ENCODE measurements around the gene ANKHD1. TPM values are rescaled to one million over a fixed set of nuclear protein-coding genes. Genes with fewer than 3 reads are reported as not detected.
A peak's percentile ranks its signal among the peaks of the same experiment; 100 is the strongest.

ANKHD1 gene
- total and polyA plus RNA-seq, 9 of the 15 experiments (the other 6 are each of a cell fraction or from before 2014, with no cell fraction given) = 38.9 to 138 (median 78.7) TPM

DNA sequence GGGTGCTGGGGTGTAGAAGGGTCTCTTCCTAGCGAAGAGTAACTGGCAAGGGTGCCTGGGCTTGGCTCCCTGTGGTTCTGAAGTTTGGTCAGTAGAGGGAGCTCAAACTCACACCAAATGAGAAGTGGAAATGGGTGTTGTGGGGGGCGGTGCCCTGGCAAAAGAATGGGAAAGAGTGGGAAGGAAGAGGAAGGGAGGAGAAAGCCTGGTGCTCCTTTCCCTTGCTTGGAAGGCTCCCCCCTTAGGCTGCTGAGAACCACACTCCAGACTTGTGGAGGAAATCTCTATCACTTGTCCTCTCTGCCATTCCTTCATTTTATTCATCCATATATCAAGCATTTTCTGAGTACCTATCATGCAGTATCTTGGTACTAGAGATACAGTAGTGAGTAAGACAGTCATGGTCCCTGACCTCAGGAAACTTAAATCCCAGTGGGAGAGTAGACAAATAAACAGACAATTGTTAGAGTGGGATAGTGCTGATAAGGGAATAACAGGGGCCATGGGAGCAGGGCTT is 28.6 kb upstream of the ANKHD1 start (continued):
- TF ChIP-seq CC2D1A (IDR thresholded peaks at IDR 0.05) (peak; percentile 71; the same call in 1 of the 2 replicates), KLF13 (tag; IDR thresholded peaks at IDR 0.05; ENCODE audit: borderline replicate concordance, low read depth) (0 out of 2 replicates have a peak, but pooled peaks have one; percentile 19), BMI1 (IDR thresholded peaks at IDR 0.05; ENCODE audit: low read length) (no peak), HNRNPH1 (optimal IDR thresholded peaks at IDR 0.05; ENCODE audit: low read depth, low read length) (no peak), TEAD1 (CRISPR knock-in tag; IDR thresholded peaks at IDR 0.05) (no peak), PHB2 (IDR thresholded peaks at IDR 0.05; ENCODE audit: low read depth) (no peak), SPI1 (IDR thresholded peaks at IDR 0.05; ENCODE audit: borderline replicate concordance, low read depth, low read length) (peak; percentile 48; the same call in 1 of the 2 replicates), BRD4 (IDR thresholded peaks at IDR 0.05) (no peak)
- TF ChIP-seq, protein P1, sequence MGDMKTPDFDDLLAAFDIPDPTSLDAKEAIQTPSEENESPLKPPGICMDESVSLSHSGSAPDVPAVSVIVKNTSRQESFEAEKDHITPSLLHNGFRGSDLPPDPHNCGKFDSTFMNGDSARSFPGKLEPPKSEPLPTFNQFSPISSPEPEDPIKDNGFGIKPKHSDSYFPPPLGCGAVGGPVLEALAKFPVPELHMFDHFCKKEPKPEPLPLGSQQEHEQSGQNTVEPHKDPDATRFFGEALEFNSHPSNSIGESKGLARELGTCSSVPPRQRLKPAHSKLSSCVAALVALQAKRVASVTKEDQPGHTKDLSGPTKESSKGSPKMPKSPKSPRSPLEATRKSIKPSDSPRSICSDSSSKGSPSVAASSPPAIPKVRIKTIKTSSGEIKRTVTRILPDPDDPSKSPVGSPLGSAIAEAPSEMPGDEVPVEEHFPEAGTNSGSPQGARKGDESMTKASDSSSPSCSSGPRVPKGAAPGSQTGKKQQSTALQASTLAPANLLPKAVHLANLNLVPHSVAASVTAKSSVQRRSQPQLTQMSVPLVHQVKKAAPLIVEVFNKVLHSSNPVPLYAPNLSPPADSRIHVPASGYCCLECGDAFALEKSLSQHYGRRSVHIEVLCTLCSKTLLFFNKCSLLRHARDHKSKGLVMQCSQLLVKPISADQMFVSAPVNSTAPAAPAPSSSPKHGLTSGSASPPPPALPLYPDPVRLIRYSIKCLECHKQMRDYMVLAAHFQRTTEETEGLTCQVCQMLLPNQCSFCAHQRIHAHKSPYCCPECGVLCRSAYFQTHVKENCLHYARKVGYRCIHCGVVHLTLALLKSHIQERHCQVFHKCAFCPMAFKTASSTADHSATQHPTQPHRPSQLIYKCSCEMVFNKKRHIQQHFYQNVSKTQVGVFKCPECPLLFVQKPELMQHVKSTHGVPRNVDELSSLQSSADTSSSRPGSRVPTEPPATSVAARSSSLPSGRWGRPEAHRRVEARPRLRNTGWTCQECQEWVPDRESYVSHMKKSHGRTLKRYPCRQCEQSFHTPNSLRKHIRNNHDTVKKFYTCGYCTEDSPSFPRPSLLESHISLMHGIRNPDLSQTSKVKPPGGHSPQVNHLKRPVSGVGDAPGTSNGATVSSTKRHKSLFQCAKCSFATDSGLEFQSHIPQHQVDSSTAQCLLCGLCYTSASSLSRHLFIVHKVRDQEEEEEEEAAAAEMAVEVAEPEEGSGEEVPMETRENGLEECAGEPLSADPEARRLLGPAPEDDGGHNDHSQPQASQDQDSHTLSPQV (IDR thresholded peaks at IDR 0.05) = no peak
- TF ChIP-seq, protein P2, sequence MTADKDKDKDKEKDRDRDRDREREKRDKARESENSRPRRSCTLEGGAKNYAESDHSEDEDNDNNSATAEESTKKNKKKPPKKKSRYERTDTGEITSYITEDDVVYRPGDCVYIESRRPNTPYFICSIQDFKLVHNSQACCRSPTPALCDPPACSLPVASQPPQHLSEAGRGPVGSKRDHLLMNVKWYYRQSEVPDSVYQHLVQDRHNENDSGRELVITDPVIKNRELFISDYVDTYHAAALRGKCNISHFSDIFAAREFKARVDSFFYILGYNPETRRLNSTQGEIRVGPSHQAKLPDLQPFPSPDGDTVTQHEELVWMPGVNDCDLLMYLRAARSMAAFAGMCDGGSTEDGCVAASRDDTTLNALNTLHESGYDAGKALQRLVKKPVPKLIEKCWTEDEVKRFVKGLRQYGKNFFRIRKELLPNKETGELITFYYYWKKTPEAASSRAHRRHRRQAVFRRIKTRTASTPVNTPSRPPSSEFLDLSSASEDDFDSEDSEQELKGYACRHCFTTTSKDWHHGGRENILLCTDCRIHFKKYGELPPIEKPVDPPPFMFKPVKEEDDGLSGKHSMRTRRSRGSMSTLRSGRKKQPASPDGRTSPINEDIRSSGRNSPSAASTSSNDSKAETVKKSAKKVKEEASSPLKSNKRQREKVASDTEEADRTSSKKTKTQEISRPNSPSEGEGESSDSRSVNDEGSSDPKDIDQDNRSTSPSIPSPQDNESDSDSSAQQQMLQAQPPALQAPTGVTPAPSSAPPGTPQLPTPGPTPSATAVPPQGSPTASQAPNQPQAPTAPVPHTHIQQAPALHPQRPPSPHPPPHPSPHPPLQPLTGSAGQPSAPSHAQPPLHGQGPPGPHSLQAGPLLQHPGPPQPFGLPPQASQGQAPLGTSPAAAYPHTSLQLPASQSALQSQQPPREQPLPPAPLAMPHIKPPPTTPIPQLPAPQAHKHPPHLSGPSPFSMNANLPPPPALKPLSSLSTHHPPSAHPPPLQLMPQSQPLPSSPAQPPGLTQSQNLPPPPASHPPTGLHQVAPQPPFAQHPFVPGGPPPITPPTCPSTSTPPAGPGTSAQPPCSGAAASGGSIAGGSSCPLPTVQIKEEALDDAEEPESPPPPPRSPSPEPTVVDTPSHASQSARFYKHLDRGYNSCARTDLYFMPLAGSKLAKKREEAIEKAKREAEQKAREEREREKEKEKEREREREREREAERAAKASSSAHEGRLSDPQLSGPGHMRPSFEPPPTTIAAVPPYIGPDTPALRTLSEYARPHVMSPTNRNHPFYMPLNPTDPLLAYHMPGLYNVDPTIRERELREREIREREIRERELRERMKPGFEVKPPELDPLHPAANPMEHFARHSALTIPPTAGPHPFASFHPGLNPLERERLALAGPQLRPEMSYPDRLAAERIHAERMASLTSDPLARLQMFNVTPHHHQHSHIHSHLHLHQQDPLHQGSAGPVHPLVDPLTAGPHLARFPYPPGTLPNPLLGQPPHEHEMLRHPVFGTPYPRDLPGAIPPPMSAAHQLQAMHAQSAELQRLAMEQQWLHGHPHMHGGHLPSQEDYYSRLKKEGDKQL (CRISPR knock-in tag; IDR thresholded peaks at IDR 0.05; ENCODE audit: borderline replicate concordance) = no peak
- TF ChIP-seq, protein P3, sequence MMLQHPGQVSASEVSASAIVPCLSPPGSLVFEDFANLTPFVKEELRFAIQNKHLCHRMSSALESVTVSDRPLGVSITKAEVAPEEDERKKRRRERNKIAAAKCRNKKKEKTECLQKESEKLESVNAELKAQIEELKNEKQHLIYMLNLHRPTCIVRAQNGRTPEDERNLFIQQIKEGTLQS (IDR thresholded peaks at IDR 0.05) = no peak
- TF ChIP-seq, protein P3 (CRISPR knock-in tag; conservative IDR thresholded peaks at IDR 0.05) = no peak
- TF ChIP-seq, protein P4, sequence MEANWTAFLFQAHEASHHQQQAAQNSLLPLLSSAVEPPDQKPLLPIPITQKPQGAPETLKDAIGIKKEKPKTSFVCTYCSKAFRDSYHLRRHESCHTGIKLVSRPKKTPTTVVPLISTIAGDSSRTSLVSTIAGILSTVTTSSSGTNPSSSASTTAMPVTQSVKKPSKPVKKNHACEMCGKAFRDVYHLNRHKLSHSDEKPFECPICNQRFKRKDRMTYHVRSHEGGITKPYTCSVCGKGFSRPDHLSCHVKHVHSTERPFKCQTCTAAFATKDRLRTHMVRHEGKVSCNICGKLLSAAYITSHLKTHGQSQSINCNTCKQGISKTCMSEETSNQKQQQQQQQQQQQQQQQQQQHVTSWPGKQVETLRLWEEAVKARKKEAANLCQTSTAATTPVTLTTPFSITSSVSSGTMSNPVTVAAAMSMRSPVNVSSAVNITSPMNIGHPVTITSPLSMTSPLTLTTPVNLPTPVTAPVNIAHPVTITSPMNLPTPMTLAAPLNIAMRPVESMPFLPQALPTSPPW (CRISPR knock-in tag; IDR thresholded peaks at IDR 0.05) = peak; percentile 35; the same call in 1 of the 2 replicates
